K562 (cell line): ENCODE measurements around the gene ATG14. TPM values are rescaled to one million over a fixed set of nuclear protein-coding genes. Genes with fewer than 3 reads are reported as not detected.

Experiments
- ATAC-seq: fragments of 200-7000 bp; cut with Tn5 transposase; 3 replicates; pipeline ENCODE4 v1.9.1; 2020; ENCODE audit warnings: moderate library complexity
- BruUV-seq: library from RNA; stranded (reverse); fragments of 400-500 nt; replicated peaks from 2 replicates; lab custom pipeline; 2021; lab: Mats Ljungman, UMichigan
- CTCF ChIA-PET: fragments of 300-600 bp; formaldehyde crosslinking; extraction: SDS; loops from one replicate; lab custom pipeline; 2021; ENCODE audit warnings: low intra/inter-chr PET ratio; lab: Yijun Ruan, JAX
- POLR2A ChIA-PET: fragments of 300-600, 350-650 bp; sonication (Branson Sonifier 250); formaldehyde crosslinking; extraction: SDS; loops from one replicate; lab custom pipeline; 2021; ENCODE audit warnings: antibody characterized with exemption, inconsistent platforms; lab: Yijun Ruan, JAX
- DNase-seq, 4 experiments: peaks; one replicate each; pipeline versions ENCODE4 v3.0.0 to v3.0.0-alpha.2; 2011 to 2018; ENCODE audit warnings: low spot score in 3 of 4, mixed read lengths in 3 of 4; ENCODE audit errors: extremely low read depth in 1 of 4
- FAIRE-seq: peaks from 2 replicates; lab custom pipeline; 2011; peaks lifted over from hg19 to GRCh38; lab: Jason Lieb, UNC
- H2AFZ ChIP-seq: 2 replicates; pipeline ENCODE4 v1.6.0; 2011; ENCODE audit warnings: low read depth, low read length, control low read depth, inconsistent platforms
- H3K27ac ChIP-seq: fragments of 200-600 bp; 3 replicates; pipeline ENCODE4 v1.8.0; 2011; ENCODE audit warnings: low read depth, mild to moderate bottlenecking, control low read depth, inconsistent platforms, low read length, moderate library complexity, mixed read lengths; ENCODE audit errors: extremely low read depth
- H3K27me3 ChIP-seq, 2 experiments: fragments of 300-600 bp in 1 of 2; 2 replicates in 1 of 2; 3 replicates in 1 of 2; pipeline versions ENCODE4 v1.6.0 to v1.8.0; 2011; ENCODE audit warnings: inconsistent platforms in 2 of 2, low read length in 2 of 2, mild to moderate bottlenecking in 1 of 2, mixed read lengths in 1 of 2, moderate library complexity in 1 of 2; ENCODE audit not compliant: control insufficient read depth in 2 of 2, insufficient read depth in 2 of 2
- H3K36me3 ChIP-seq: fragments of 300-600 bp; 3 replicates; pipeline ENCODE4 v1.8.0; 2011; ENCODE audit warnings: mild to moderate bottlenecking, low read length, inconsistent platforms; ENCODE audit not compliant: control insufficient read depth, insufficient read depth
- H3K4me1 ChIP-seq, 2 experiments: fragments of 200-600 bp in 1 of 2; replicated peaks in 1 of 2; 2 replicates in 1 of 2; 3 replicates in 1 of 2; pipeline versions ENCODE4 v1.5.1 to v1.8.0; 2011; ENCODE audit warnings: inconsistent platforms in 2 of 2, low read length in 2 of 2, mild to moderate bottlenecking in 1 of 2, mixed read lengths in 1 of 2, moderate library complexity in 1 of 2; ENCODE audit not compliant: control insufficient read depth in 2 of 2, insufficient read depth in 2 of 2
- H3K4me2 ChIP-seq: 2 replicates; pipeline ENCODE4 v1.6.1; 2011; ENCODE audit warnings: low read length, control low read depth, inconsistent platforms, mixed read lengths; ENCODE audit not compliant: insufficient read depth
- H3K4me3 ChIP-seq: fragments of 200-600 bp; sonication (generic), shearing (Covaris generic); 2 replicates; pipeline ENCODE4 v1.5.1; 2016; ENCODE audit warnings: control low read depth, inconsistent platforms
- H3K79me2 ChIP-seq: fragments of 200-600 bp; 3 replicates; pipeline ENCODE4 v1.8.0; 2011; ENCODE audit warnings: low read length, inconsistent platforms; ENCODE audit not compliant: control insufficient read depth, insufficient read depth
- H3K9ac ChIP-seq, 2 experiments: 2 replicates each; pipeline versions ENCODE4 v1.6.0 to v1.6.1; 2011; ENCODE audit warnings: low read depth in 2 of 2, low read length in 2 of 2, control low read depth in 1 of 2, inconsistent platforms in 1 of 2, mild to moderate bottlenecking in 1 of 2, mixed read lengths in 1 of 2; ENCODE audit not compliant: insufficient read depth in 1 of 2
- H3K9me1 ChIP-seq: one replicate; pipeline ENCODE4 v1.6.0; 2011; ENCODE audit warnings: inconsistent platforms, mild to moderate bottlenecking, low read length, moderate library complexity; ENCODE audit not compliant: control insufficient read depth, insufficient read depth
- H3K9me3 ChIP-seq: replicated peaks from 2 replicates; pipeline ENCODE4 v1.5.1; 2011; ENCODE audit warnings: low read depth, low read length, inconsistent platforms; ENCODE audit not compliant: control insufficient read depth, insufficient read depth
- H4K20me1 ChIP-seq: replicated peaks from 2 replicates; pipeline ENCODE4 v1.6.1; 2011; ENCODE audit warnings: low read length, inconsistent platforms, mixed read lengths; ENCODE audit not compliant: control insufficient read depth, insufficient read depth
- C11orf30 ChIP-seq: fragments of 450-650 bp; IDR thresholded peaks from 2 replicates; pipeline ENCODE4 v1.6.1; 2016; ENCODE audit warnings: low read depth, mild to moderate bottlenecking
- ELF4 ChIP-seq: fragments of 450-650 bp; formaldehyde crosslinking; IDR thresholded peaks from 2 replicates; pipeline ENCODE4 v1.4.0; 2022; ENCODE audit warnings: missing genetic modification characterization
- GABPB1 ChIP-seq: sonication (generic); formaldehyde crosslinking; IDR thresholded peaks from 2 replicates; pipeline ENCODE4 v1.8.0; 2022; ENCODE audit warnings: mild to moderate bottlenecking, missing genetic modification reagents
- HDAC1 ChIP-seq, 2 experiments: fragments of 450-650 bp; IDR thresholded peaks; 2 replicates each; pipeline ENCODE4 v1.6.1; 2016 to 2017; ENCODE audit warnings: inconsistent platforms in 1 of 2, mild to moderate bottlenecking in 1 of 2, moderate library complexity in 1 of 2
- IRF1 ChIP-seq: sonication (generic); formaldehyde crosslinking; IDR thresholded peaks from 2 replicates; pipeline ENCODE4 v1.8.0; 2022; ENCODE audit warnings: missing genetic modification reagents, mild to moderate bottlenecking, borderline replicate concordance
- MIER1 ChIP-seq: fragments of 450-650 bp; IDR thresholded peaks from 2 replicates; pipeline ENCODE4 v1.6.1; 2016; ENCODE audit warnings: antibody characterized with exemption, mild to moderate bottlenecking, low read depth
- ZNF316 ChIP-seq: fragments of 450-650 bp; IDR thresholded peaks from 2 replicates; pipeline ENCODE4 v1.6.1; 2016
- WGBS: fragments of 100-300 bp; shearing (Covaris generic); methylation state at CpG from one replicate; pipeline ENCODE4 v1.1.6; 2016; ENCODE audit warnings: low coverage, mixed read lengths; ENCODE audit not compliant: insufficient coverage; ENCODE audit errors: missing lambda C conversion rate; 5-methylcytosine and 5-hydroxymethylcytosine counted together
- in situ Hi-C: fragments of 300-500 bp; cut with MboI; formaldehyde crosslinking; loops from 4 replicates; pipeline ENCODE4 v1.15.0; 2018; ENCODE audit warnings: inconsistent platforms, mixed read lengths
- intact Hi-C: fragments of 100-400 bp; cut with micrococcal nuclease; formaldehyde crosslinking; loops from 2 replicates; pipeline ENCODE4 v1.14.2; 2022
- polyA plus RNA-seq, 8 experiments: library from polyadenylated mRNA; depleted of rRNA in 4 of 8; stranded (reverse) in 5 of 8; unstranded in 3 of 8; fragments of >200 nt; fragmentation: Nextera tagmentation in 2 of 8; fragmentation: Illumina TruSeq in 1 of 8; extraction: Ambion mirVana in 2 of 8; extraction: Trizol in 1 of 8; gene quantifications; 2 replicates each; pipeline versions ENCODE4 v1.2.1 to v1.2.3, GENCODE V29; 2011 to 2014; ENCODE audit warnings: inconsistent platforms in 1 of 8, missing spikeins in 1 of 8
- total RNA-seq, 7 experiments: library from RNA; depleted of rRNA in 6 of 7; stranded (reverse); fragments of >200 nt in 6 of 7; fragmentation: Illumina TruSeq in 2 of 7; extraction: Trizol in 2 of 7; gene quantifications; 2 replicates each; pipeline versions ENCODE4 v1.2.1 to v1.2.3, GENCODE V29; 2011 to 2021; ENCODE audit warnings: low replicate concordance in 1 of 7
- TF ChIP-seq, protein P1 (sequence below): fragments of 450-650 bp; IDR thresholded peaks from 2 replicates; pipeline ENCODE4 v1.6.1; 2014; ENCODE audit warnings: low read depth, mild to moderate bottlenecking, moderate library complexity, borderline replicate concordance

The ATG14 gene
- total and polyA plus RNA-seq, 9 of the 15 experiments (the other 6 are each of a cell fraction or from before 2014, with no cell fraction given) = 0.55 to 4.2 (median 3.5) TPM

DNA sequence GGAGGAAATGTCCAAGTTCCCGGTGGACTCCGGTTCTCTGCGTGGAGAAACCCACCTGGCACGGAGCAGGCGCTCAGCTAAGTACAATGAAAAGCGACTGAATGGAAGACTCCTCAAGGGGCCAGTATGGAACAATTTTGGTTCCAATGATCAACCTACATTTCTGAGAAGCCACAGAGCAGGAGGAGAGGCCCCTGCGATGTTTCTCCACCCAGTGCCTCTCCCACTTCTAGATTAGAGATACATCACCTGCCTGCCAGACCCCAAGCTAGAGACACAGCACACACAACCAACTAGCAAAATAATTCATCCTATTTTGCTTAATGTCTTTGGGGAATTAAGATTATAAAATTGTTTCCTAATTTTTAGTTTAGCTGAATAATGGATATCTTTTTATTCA lies 38.8 kb downstream of the ATG14 start (continued):
- TF ChIP-seq IRF1 (CRISPR knock-in tag) (no peak), GABPB1 (CRISPR knock-in tag) (no peak)

DNA sequence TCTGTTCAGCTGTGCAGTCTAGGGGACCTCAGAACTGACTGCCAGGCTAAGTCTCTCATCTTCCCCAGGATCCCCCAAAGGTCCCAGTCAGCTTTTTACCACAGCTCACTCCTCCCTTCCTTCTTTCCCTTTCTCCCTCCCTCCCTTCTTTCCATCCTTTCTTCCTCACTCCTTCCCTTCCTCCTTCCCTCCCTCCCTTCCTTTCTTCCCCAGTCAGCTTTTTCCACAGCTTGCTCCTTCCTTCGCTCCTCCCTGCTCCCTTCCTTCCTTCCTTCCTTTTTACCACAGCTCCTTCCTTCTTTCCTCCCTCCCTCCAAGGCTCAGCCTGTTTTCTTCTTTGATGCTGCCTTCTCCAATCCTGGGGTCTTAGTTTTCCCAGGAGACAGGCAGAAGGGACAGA lies 39.2 kb downstream of the ATG14 start:
- in situ Hi-C loops (no loop called here), intact Hi-C loops (loop anchor here (10.0 kb wide), 1 partner anchor 52 kb away; no protein-coding TSS in a partner anchor)
- Histone ChIP-seq H3K36me3 (peaks cover 30% of the 10 kb centered on the region), H3K9me3 (no peaks in the 10 kb centered on the region), H4K20me1 (no peaks in the 10 kb centered on the region), H3K4me1 (peaks cover 18 to 25% of the 10 kb centered on the region in 2 experiments; a peak in 4 of 5 replicates), H3K9me1 (no peaks in the 10 kb centered on the region), H3K79me2 (no peaks in the 10 kb centered on the region), H2AFZ (no peak overlapping the region), H3K4me2 (no peak overlapping the region), H3K9ac (no peak overlapping the region), H3K27ac (no peak overlapping the region; the same call in 2 of the 3 replicates), H3K27me3 (no peaks in the 10 kb centered on the region), H3K4me3 (no peak overlapping the region)
- WGBS = no CpG with 5 or more reads among the region's 1 CpG
- CTCF ChIA-PET = no interaction called here
- BruUV-seq = no TSS peak
- TF ChIP-seq ELF4 (0 out of 2 replicates have a peak, but pooled peaks have one; percentile 36), ZNF316 (peak; percentile 71), C11orf30 (peak; percentile 25; the same call in 1 of the 2 replicates), MIER1 (no peak), HDAC1 (IDR thresholded peaks at IDR 0.05) (0 out of 4 replicates have a peak, but pooled peaks of 1 of the 2 experiments have one; percentile 33)
- TF ChIP-seq, protein P1, sequence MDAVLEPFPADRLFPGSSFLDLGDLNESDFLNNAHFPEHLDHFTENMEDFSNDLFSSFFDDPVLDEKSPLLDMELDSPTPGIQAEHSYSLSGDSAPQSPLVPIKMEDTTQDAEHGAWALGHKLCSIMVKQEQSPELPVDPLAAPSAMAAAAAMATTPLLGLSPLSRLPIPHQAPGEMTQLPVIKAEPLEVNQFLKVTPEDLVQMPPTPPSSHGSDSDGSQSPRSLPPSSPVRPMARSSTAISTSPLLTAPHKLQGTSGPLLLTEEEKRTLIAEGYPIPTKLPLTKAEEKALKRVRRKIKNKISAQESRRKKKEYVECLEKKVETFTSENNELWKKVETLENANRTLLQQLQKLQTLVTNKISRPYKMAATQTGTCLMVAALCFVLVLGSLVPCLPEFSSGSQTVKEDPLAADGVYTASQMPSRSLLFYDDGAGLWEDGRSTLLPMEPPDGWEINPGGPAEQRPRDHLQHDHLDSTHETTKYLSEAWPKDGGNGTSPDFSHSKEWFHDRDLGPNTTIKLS = no peak
- no peak for DNase-seq
- POLR2A ChIA-PET = interaction anchor here (0.7 to 1.5 kb wide), 2 partner anchors 10 to 11 kb away, joined by 5 to 9 read pairs; no protein-coding TSS in a partner anchor
- ATAC-seq = peak; percentile 37; the same call in 2 of the 3 replicates
- no peak for FAIRE-seq
